ENCODE measurements around the gene CACNB2.

Gene CACNB2

DNA sequence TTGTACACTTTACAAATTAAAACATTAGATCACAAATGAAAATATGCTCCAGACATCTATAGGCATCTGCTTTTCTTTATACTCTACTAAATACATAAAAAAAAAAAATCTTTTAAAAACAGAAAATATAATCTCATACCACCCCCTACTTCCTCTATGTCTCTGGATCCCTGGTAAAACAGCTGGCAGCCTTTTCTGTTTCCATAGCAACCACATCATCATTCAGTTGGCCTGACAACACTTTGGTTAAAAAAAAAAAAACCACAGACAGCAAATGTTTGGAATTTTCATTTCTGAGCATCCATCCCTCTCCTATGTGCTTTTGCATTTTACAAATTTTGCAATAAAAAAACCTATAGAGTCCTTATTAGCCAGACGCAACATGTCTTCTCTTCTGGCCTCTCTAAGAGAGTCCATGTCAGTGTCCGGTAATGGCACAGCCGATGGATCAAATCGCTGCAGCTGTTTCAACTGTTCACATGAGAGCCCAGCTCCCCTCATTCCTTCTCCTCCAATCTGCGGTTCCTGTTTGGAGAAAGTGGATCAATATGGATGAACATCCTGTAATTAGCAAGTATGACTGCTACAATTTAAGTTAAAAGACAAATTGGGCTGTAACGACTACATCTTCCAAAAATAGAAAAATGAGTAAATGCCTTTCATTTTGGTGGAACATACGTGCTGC is 405.5 kb downstream of the CACNB2 start:
- Histone ChIP-seq H3K27me3 (ENCODE audit: control insufficient read depth, insufficient read depth, low read length) (no peaks in the 10 kb centered on the region), H3K27ac (ENCODE audit: low read depth, low read length) (no peak overlapping the region), H3K36me3 (ENCODE audit: control insufficient read depth, insufficient read depth, low read length) (peaks cover 38% of the 10 kb centered on the region), H3K4me3 (ENCODE audit: low read depth, low read length) (no peak overlapping the region), H3K9me3 (ENCODE audit: control insufficient read depth, insufficient read depth, low read length) (no peaks in the 10 kb centered on the region), H3K9ac (ENCODE audit: low read depth, low read length) (no peak overlapping the region), H3K4me1 (ENCODE audit: control insufficient read depth, insufficient read depth, low read length) (no peaks in the 10 kb centered on the region)

DNA sequence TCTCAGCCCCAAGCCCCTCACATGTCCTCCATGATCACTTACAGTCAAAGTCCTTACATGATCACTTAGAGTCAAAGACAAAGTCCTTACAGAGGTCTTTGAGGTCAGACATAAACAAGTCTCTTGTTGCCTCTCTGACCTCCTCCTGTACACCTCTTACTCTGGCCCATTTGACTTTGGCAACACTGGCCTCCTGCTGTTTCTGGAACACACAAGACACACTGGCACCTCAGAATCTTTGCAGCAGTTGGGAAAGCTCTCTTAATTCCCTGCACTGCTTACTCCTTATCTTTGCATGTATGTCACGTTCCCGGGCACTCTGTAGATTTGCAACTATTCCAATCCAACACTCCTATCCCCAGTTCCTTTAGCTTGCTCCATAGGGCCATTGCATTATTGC is 408.9 kb downstream of the CACNB2 start:
- Histone ChIP-seq H3K4me1 (ENCODE audit: control insufficient read depth, insufficient read depth, low read length) (no peaks in the 10 kb centered on the region), H3K27me3 (ENCODE audit: control insufficient read depth, insufficient read depth, low read length) (no peaks in the 10 kb centered on the region), H3K9ac (ENCODE audit: low read depth, low read length) (no peak overlapping the region), H3K9me3 (ENCODE audit: control insufficient read depth, insufficient read depth, low read length) (peaks cover 18% of the 10 kb centered on the region), H3K27ac (ENCODE audit: low read depth, low read length) (no peak overlapping the region), H3K4me3 (ENCODE audit: low read depth, low read length) (no peak overlapping the region), H3K36me3 (ENCODE audit: control insufficient read depth, insufficient read depth, low read length) (peaks cover 33% of the 10 kb centered on the region)

DNA sequence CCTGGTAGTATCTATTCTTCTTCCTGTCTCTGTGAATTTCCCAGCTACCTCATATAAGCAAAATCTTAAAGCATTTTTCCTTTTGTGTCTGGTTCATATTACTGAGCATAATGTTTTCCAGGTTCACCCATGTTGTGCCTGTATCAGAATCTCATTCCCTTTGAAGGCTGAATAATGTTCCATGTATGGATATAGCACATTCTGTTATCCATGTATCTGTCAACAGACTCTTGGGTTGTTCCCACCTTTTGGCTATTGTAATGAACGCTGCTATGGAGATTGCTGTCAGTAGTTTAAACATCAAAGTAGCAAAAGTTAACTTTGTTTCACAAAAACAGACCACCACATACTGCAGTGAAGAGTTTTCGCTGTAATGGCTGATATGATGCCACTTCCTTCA is 411.2 kb downstream of the CACNB2 start:
- Histone ChIP-seq H3K36me3 (ENCODE audit: control insufficient read depth, insufficient read depth, low read length) (peaks cover 22% of the 10 kb centered on the region), H3K9ac (ENCODE audit: low read depth, low read length) (no peak overlapping the region), H3K27me3 (ENCODE audit: control insufficient read depth, insufficient read depth, low read length) (no peaks in the 10 kb centered on the region), H3K4me3 (ENCODE audit: low read depth, low read length) (no peak overlapping the region), H3K9me3 (ENCODE audit: control insufficient read depth, insufficient read depth, low read length) (peaks cover 42% of the 10 kb centered on the region), H3K4me1 (ENCODE audit: control insufficient read depth, insufficient read depth, low read length) (no peaks in the 10 kb centered on the region), H3K27ac (ENCODE audit: low read depth, low read length) (no peak overlapping the region)

DNA sequence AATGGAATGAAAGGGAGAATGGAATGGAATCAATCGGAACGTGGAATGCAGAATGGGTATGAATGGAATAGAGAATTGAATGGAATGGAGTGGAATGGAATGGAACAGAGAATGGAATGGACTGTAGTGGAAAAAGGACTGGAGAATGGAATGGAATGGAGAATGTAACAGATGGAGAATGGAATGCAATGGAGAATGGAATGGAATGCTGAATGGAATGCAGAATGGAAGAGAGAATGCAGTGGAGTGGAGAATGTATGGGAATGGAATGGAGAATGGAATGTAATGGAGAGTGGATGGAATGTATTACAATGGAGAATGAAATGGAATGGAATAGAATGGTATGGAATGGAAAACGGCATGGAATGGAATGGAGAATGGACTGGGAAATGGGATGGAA is 414.3 kb downstream of the CACNB2 start:
- H3K36me3 ChIP-seq (ENCODE audit: control insufficient read depth, insufficient read depth, low read length), result peaks cover 39% of the 10 kb centered on the region

DNA sequence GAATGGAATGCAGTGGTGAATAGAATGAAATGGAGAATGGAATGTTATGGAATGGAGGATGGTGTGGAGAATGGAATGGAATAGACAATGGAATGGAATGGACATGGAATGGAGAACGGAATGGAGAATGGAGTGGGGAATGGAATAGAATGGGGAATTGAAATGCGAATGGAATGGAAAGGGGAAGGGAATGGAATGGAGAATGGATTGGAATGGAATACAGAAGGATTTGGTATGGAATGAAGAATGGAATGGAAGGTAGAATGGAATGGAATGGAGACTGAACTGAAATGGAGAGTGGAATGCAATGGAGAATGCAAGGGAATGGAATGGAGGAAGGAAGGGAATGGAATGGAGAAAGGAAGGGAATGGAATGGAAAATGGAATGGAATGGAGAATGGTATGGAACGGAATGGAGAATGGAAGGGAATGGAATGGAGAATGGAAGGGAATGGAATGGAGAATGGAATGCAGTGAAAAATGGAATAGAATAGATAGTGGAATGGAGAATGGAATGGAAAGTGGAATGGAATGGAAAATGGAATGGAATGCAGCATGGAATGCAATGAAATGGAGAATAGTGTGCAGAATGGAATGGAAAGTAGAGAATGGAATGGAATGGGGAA is 416.4 kb downstream of the CACNB2 start:
- no peak overlapping the region for H3K27ac ChIP-seq (ENCODE audit: low read depth, low read length)
- H3K36me3 ChIP-seq (ENCODE audit: control insufficient read depth, insufficient read depth, low read length), result peaks cover 33% of the 10 kb centered on the region
- no peak overlapping the region for H3K9ac ChIP-seq (ENCODE audit: low read depth, low read length)
- peak overlapping the region; percentile 31; the same call in 1 of the 2 replicates for H3K4me3 ChIP-seq (ENCODE audit: low read depth, low read length)
- no peaks in the 10 kb centered on the region for H3K4me1 ChIP-seq (ENCODE audit: control insufficient read depth, insufficient read depth, low read length)
- no peaks in the 10 kb centered on the region for H3K27me3 ChIP-seq (ENCODE audit: control insufficient read depth, insufficient read depth, low read length)
- H3K9me3 ChIP-seq (ENCODE audit: control insufficient read depth, insufficient read depth, low read length), result peaks cover 87% of the 10 kb centered on the region

More for the DNA sequence above, 414.3 kb downstream of the CACNB2 start:
- Histone ChIP-seq H3K9me3 (ENCODE audit: control insufficient read depth, insufficient read depth, low read length) (peaks cover 72% of the 10 kb centered on the region), H3K4me1 (ENCODE audit: control insufficient read depth, insufficient read depth, low read length) (no peaks in the 10 kb centered on the region), H3K9ac (ENCODE audit: low read depth, low read length) (no peak overlapping the region), H3K4me3 (ENCODE audit: low read depth, low read length) (no peak overlapping the region; the same call in 1 of the 2 replicates), H3K27me3 (ENCODE audit: control insufficient read depth, insufficient read depth, low read length) (no peaks in the 10 kb centered on the region), H3K27ac (ENCODE audit: low read depth, low read length) (no peak overlapping the region)

DNA sequence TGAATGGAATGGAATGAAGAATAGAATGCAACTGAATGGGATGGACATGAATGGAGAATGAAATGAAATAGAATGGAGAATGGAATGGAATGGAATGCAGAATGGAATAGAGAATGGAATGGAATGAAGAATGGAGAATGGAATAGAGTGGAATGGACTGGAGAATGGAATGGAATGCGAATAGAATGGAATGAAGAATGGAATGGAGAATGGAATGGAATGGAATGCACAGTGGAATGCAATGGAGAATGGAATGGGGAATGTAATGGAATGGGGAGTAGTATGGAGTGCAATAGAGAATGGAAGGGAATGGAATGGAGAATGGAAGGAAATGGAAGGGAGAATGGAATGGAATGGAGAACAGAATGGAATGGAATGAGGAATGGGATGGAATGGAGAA is 417.7 kb downstream of the CACNB2 start:
- Histone ChIP-seq H3K4me1 (ENCODE audit: control insufficient read depth, insufficient read depth, low read length) (no peaks in the 10 kb centered on the region), H3K4me3 (ENCODE audit: low read depth, low read length) (peak overlapping the region; percentile 29; the same call in 1 of the 2 replicates), H3K9ac (ENCODE audit: low read depth, low read length) (no peak overlapping the region), H3K27me3 (ENCODE audit: control insufficient read depth, insufficient read depth, low read length) (no peaks in the 10 kb centered on the region), H3K36me3 (ENCODE audit: control insufficient read depth, insufficient read depth, low read length) (peaks cover 31% of the 10 kb centered on the region), H3K27ac (ENCODE audit: low read depth, low read length) (no peak overlapping the region), H3K9me3 (ENCODE audit: control insufficient read depth, insufficient read depth, low read length) (peaks cover 93% of the 10 kb centered on the region)

DNA sequence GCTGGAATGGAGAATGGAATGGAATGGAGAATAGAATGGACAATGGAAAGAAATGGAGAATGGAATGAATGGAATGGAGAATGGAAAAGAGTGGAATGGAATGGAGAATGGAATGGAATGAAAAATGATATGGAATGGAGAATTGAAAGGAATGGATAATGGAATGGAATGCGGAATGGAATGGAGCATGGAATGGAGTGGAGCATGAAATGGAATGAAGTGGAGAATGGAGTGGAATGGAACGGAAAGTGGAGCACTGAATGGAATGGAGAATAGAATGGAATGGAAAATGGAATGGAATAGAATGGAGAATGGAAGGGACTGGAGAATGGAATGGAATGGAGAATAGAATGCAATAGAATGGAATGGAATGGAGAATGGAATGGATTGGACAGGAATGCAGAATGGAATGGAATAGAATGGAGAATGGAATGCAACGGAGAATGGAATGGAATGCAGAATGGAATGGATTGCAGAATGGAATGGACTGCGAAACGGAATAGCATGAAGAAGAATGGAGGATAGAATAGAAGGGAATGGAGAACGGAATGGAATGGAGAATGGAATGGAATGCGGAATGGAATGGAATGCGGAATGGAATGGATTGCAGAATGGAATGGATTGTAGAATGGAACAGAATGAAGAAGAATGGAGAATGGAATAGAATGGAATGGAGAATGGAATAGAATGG is 421.8 kb downstream of the CACNB2 start:
- no peak overlapping the region for H3K27ac ChIP-seq (ENCODE audit: low read depth, low read length)
- H3K4me3 ChIP-seq (ENCODE audit: low read depth, low read length), result no peak overlapping the region
- H3K9ac ChIP-seq (ENCODE audit: low read depth, low read length), result no peak overlapping the region
- peaks cover 91% of the 10 kb centered on the region for H3K9me3 ChIP-seq (ENCODE audit: control insufficient read depth, insufficient read depth, low read length)
- no peaks in the 10 kb centered on the region for H3K4me1 ChIP-seq (ENCODE audit: control insufficient read depth, insufficient read depth, low read length)
- H3K27me3 ChIP-seq (ENCODE audit: control insufficient read depth, insufficient read depth, low read length), result no peaks in the 10 kb centered on the region
- H3K36me3 ChIP-seq (ENCODE audit: control insufficient read depth, insufficient read depth, low read length), result peaks cover 22% of the 10 kb centered on the region

DNA sequence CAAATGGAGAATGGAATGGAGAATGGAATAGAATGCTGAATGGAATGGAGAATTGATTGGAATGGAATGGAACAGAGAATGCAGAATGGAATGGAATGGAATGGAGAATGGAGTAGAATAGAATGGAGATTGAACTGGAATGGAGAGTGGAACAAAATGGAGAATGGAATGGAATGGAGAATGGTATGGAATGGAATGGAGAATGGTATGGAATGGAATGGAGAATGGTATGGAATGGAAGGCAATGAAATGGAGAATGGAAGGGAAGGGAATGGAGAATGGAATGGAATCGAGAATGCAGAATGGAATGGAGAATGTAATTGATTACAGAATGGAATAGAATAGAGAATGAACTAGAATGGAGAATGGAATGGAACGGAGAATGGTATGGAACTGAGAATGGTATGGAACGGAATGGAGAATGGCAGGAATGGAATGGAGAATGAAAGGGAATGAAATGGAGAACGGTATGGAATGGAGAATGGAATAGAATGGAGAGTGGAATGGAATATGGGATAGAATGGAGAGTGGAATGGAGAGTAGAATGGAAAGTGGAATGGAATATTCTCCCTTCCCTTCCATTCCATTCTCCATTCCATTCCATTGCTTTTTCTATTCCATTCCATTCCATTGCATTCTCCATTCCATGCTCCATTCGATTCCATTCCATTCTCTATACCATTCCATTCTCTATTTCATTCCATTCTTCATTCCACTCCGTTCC is 422.9 kb downstream of the CACNB2 start:
- no peak overlapping the region for H3K9ac ChIP-seq (ENCODE audit: low read depth, low read length)
- H3K27me3 ChIP-seq (ENCODE audit: control insufficient read depth, insufficient read depth, low read length), result no peaks in the 10 kb centered on the region
- no peaks in the 10 kb centered on the region for H3K4me1 ChIP-seq (ENCODE audit: control insufficient read depth, insufficient read depth, low read length)
- H3K36me3 ChIP-seq (ENCODE audit: control insufficient read depth, insufficient read depth, low read length), result peaks cover 18% of the 10 kb centered on the region
- peaks cover 91% of the 10 kb centered on the region for H3K9me3 ChIP-seq (ENCODE audit: control insufficient read depth, insufficient read depth, low read length)
- H3K4me3 ChIP-seq (ENCODE audit: low read depth, low read length), result no peak overlapping the region
- H3K27ac ChIP-seq (ENCODE audit: low read depth, low read length), result no peak overlapping the region

DNA sequence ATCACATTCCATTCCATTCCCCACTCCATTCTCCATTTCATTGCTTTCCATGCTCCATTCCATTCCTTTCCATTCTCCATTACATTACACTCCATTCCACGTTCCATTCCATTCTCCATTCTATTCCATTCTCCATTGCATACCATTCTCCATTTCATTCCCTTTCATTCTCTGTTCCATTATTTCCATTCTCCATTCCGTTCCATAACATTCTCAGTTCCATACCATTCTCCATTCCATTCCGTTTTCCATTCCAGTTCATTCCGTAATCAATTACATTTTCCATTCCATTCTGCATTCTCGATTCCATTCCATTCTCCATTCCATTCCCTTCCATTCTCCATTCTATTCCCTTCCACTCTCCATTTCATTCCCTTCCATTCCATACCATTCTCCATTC is 424.8 kb downstream of the CACNB2 start:
- Histone ChIP-seq H3K9ac (ENCODE audit: low read depth, low read length) (no peak overlapping the region), H3K36me3 (ENCODE audit: control insufficient read depth, insufficient read depth, low read length) (peaks cover 3% of the 10 kb centered on the region), H3K9me3 (ENCODE audit: control insufficient read depth, insufficient read depth, low read length) (peaks cover 90% of the 10 kb centered on the region), H3K27me3 (ENCODE audit: control insufficient read depth, insufficient read depth, low read length) (no peaks in the 10 kb centered on the region), H3K4me3 (ENCODE audit: low read depth, low read length) (no peak overlapping the region), H3K4me1 (ENCODE audit: control insufficient read depth, insufficient read depth, low read length) (no peaks in the 10 kb centered on the region), H3K27ac (ENCODE audit: low read depth, low read length) (no peak overlapping the region)

DNA sequence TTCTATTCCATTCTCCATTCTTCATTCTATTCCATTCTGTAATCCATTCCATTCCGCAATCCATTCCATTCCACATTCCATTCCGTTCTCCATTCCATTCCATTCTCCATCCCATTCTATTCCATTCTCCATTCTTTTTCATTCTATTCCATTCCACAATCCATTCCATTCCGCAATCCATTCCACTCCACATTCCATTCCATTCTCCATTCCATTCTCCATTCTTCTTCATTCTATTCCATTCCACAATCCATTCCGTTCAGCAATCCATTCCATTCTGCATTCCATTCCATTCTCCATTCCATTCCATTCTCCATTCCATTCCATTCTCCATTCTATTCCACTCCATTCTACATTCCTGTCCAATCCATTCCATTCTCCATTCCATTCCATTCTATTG is 426.0 kb downstream of the CACNB2 start:
- no peak overlapping the region for H3K27ac ChIP-seq (ENCODE audit: low read depth, low read length)
- no peaks in the 10 kb centered on the region for H3K27me3 ChIP-seq (ENCODE audit: control insufficient read depth, insufficient read depth, low read length)
- H3K9me3 ChIP-seq (ENCODE audit: control insufficient read depth, insufficient read depth, low read length), result peaks cover 92% of the 10 kb centered on the region
- H3K4me3 ChIP-seq (ENCODE audit: low read depth, low read length), result no peak overlapping the region; the same call in 1 of the 2 replicates
- H3K9ac ChIP-seq (ENCODE audit: low read depth, low read length), result no peak overlapping the region
- H3K4me1 ChIP-seq (ENCODE audit: control insufficient read depth, insufficient read depth, low read length), result no peaks in the 10 kb centered on the region
- H3K36me3 ChIP-seq (ENCODE audit: control insufficient read depth, insufficient read depth, low read length), result no peaks in the 10 kb centered on the region; the same call in 1 of the 2 replicates
